GM23338 (cell line): Measurements from ENCODE around the gene PBOV1. TPM values are rescaled to one million over a fixed set of nuclear protein-coding genes. Genes with fewer than 3 reads are reported as not detected.
A peak's percentile ranks its signal among the peaks of the same experiment; 100 is the strongest.

Experiments used
- ATAC-seq: fragments of 200-7000 bp; cut with Tn5 transposase; 3 replicates; pipeline ENCODE4 v1.9.1; 2020
- DNase-seq: peaks from one replicate; pipeline ENCODE4 v3.0.0-alpha.2; 2015; ENCODE audit warnings: low spot score
- H2AFZ ChIP-seq: fragments of 200-600 bp; sonication (generic); 2 replicates; pipeline ENCODE4 v1.8.0; 2016; ENCODE audit warnings: antibody characterized with exemption, mild to moderate bottlenecking, moderate library complexity
- H3F3A ChIP-seq: fragments of 200-600 bp; sonication (generic); replicated peaks from 2 replicates; pipeline ENCODE4 v1.8.0; 2017; ENCODE audit warnings: antibody characterized with exemption, mixed run types, low read depth
- H3K27ac ChIP-seq: fragments of 200-600 bp; sonication (generic); 2 replicates; pipeline ENCODE4 v1.6.1; 2016; ENCODE audit warnings: low read depth
- H3K27me3 ChIP-seq: fragments of 200-600 bp; sonication (generic); 2 replicates; pipeline ENCODE4 v1.8.0; 2016; ENCODE audit warnings: mild to moderate bottlenecking, mixed run types, moderate library complexity; ENCODE audit not compliant: insufficient read depth
- H3K36me3 ChIP-seq: fragments of 200-600 bp; sonication (generic); 2 replicates; pipeline ENCODE4 v1.8.0; 2016; ENCODE audit warnings: mild to moderate bottlenecking; ENCODE audit not compliant: insufficient read depth
- H3K4me1 ChIP-seq: fragments of 200-600 bp; sonication (generic); 2 replicates; pipeline ENCODE4 v1.8.0; 2016; ENCODE audit warnings: mild to moderate bottlenecking, moderate library complexity; ENCODE audit not compliant: insufficient read depth
- H3K4me2 ChIP-seq: fragments of 200-600 bp; sonication (generic); 2 replicates; pipeline ENCODE4 v1.7.1; 2017; ENCODE audit warnings: mixed run types
- H3K4me3 ChIP-seq: fragments of 200-600 bp; sonication (generic); 2 replicates; pipeline ENCODE4 v1.6.1; 2016; ENCODE audit warnings: mixed run types
- H3K79me2 ChIP-seq: fragments of 200-600 bp; sonication (generic); replicated peaks from 2 replicates; pipeline ENCODE4 v1.8.0; 2017; ENCODE audit warnings: mild to moderate bottlenecking; ENCODE audit not compliant: insufficient read depth
- H3K9me2 ChIP-seq: fragments of 200-600 bp; sonication (generic); 2 replicates; pipeline ENCODE4 v1.8.0; 2017; ENCODE audit not compliant: insufficient read depth
- H4K20me1 ChIP-seq: fragments of 200-600 bp; sonication (generic); replicated peaks from 2 replicates; pipeline ENCODE4 v1.8.0; 2017; ENCODE audit warnings: mild to moderate bottlenecking; ENCODE audit not compliant: insufficient read depth
- H3K27ac Mint-ChIP-seq: 2 replicates; pipeline ENCODE4 v1.8.0; 2020; ENCODE audit warnings: inconsistent platforms, mild to moderate bottlenecking, moderate library complexity, mixed read lengths
- H3K27me3 Mint-ChIP-seq: 3 replicates; pipeline ENCODE4 v1.8.0; 2022; ENCODE audit warnings: low read depth, mild to moderate bottlenecking, moderate library complexity, mixed read lengths, inconsistent platforms; ENCODE audit not compliant: insufficient read depth, poor library complexity
- H3K36me3 Mint-ChIP-seq: 3 replicates; pipeline ENCODE4 v1.8.0; 2021; ENCODE audit warnings: low read depth, mild to moderate bottlenecking, inconsistent platforms, moderate library complexity, mixed read lengths
- H3K4me1 Mint-ChIP-seq: 3 replicates; pipeline ENCODE4 v1.8.0; 2020; ENCODE audit warnings: mild to moderate bottlenecking, inconsistent platforms, mixed read lengths
- H3K4me3 Mint-ChIP-seq: 3 replicates; pipeline ENCODE4 v1.8.0; 2021; ENCODE audit warnings: moderate library complexity, mild to moderate bottlenecking, inconsistent platforms, mixed read lengths
- H3K9me3 Mint-ChIP-seq: 3 replicates; pipeline ENCODE4 v1.8.0; 2020; ENCODE audit warnings: moderate library complexity, mild to moderate bottlenecking, inconsistent platforms, mixed read lengths
- CREB1 ChIP-seq: fragments of 250-450 bp; sonication (Bioruptor Pico); IDR thresholded peaks from 2 replicates; pipeline ENCODE4 v1.5.0; 2020; ENCODE audit warnings: low read depth, mild to moderate bottlenecking, moderate library complexity
- CTCF ChIP-seq, 2 experiments: fragments of 200-600 bp in 1 of 2; sonication (generic) in 1 of 2; conservative IDR thresholded peaks; 2 replicates each; pipeline versions ENCODE4 v1.5.1 to v1.6.1; 2016 to 2017; ENCODE audit warnings: antibody characterized with exemption in 2 of 2, low read depth in 2 of 2, mild to moderate bottlenecking in 2 of 2, moderate library complexity in 1 of 2
- EZH2 ChIP-seq: fragments of 200-600 bp; sonication (generic); IDR thresholded peaks from one replicate; pipeline ENCODE4 v1.8.0; 2017; ENCODE audit warnings: antibody characterized with exemption, mild to moderate bottlenecking, low read depth; ENCODE audit not compliant: unreplicated experiment
- EZH2phosphoT487 ChIP-seq: fragments of 200-600 bp; sonication (generic); IDR thresholded peaks from one replicate; pipeline ENCODE4 v1.8.1; 2018; ENCODE audit warnings: antibody characterized with exemption; ENCODE audit not compliant: unreplicated experiment
- JUNB ChIP-seq: IDR thresholded peaks from one replicate; pipeline ENCODE4 v1.6.1; 2016; ENCODE audit warnings: antibody characterized with exemption; ENCODE audit not compliant: unreplicated experiment
- NANOG ChIP-seq: IDR thresholded peaks from 2 replicates; pipeline ENCODE4 v1.6.1; 2016; ENCODE audit warnings: antibody characterized with exemption, borderline replicate concordance
- POLR2AphosphoS5 ChIP-seq: IDR thresholded peaks from 2 replicates; pipeline ENCODE4 v1.6.1; 2016; ENCODE audit warnings: antibody characterized with exemption, low read depth
- REST ChIP-seq: IDR thresholded peaks from one replicate; pipeline ENCODE4 v1.6.1; 2018; ENCODE audit warnings: antibody characterized with exemption; ENCODE audit not compliant: unreplicated experiment
- STAT1 ChIP-seq: IDR thresholded peaks from one replicate; pipeline ENCODE4 v1.6.1; 2016; ENCODE audit warnings: antibody characterized with exemption; ENCODE audit not compliant: unreplicated experiment
- ZNF114 ChIP-seq: fragments of 250-450 bp; sonication (Bioruptor Pico); IDR thresholded peaks from 2 replicates; pipeline ENCODE4 v1.5.0; 2020; ENCODE audit warnings: mild to moderate bottlenecking, moderate library complexity
- ZNF331 ChIP-seq: fragments of 250-450 bp; sonication (Bioruptor Pico); IDR thresholded peaks from 2 replicates; pipeline ENCODE4 v1.5.0; 2020; ENCODE audit warnings: low read depth, mild to moderate bottlenecking, moderate library complexity
- polyA plus RNA-seq: library from polyadenylated mRNA; unstranded; fragments of >200 nt; fragmentation: Nextera tagmentation; extraction: Ambion mirVana; gene quantifications from 2 replicates; pipeline ENCODE4 v1.2.1, GENCODE V29; 2016
- total RNA-seq: library from RNA; depleted of rRNA; stranded (reverse); fragments of >200 nt; shearing (Covaris generic); gene quantifications from 2 replicates; pipeline ENCODE4 v1.2.3, GENCODE V29; 2014
- TF ChIP-seq, protein P1 (sequence below): IDR thresholded peaks from 2 replicates; pipeline ENCODE4 v1.6.1; 2016; ENCODE audit warnings: antibody characterized with exemption
- TF ChIP-seq, protein P2 (sequence below): fragments of 250-450 bp; sonication (Bioruptor Pico); IDR thresholded peaks from 2 replicates; pipeline ENCODE4 v1.5.0; 2020; ENCODE audit warnings: mild to moderate bottlenecking, moderate library complexity

The PBOV1 gene
- total and polyA plus RNA-seq, 2 experiments from 2014 or later = not detected

- H2AFZ ChIP-seq = no peak overlapping the region
- H3F3A ChIP-seq = no peaks in the 10 kb centered on the region
- Mint-ChIP-seq H3K4me3 (no peak overlapping the region), H3K4me1 (peaks cover 13% of the 10 kb centered on the region), H3K9me3 (no peaks in the 10 kb centered on the region), H3K27ac (peak overlapping the region; percentile 1; the same call in 1 of the 2 replicates), H3K27me3 (peaks cover 3% of the 10 kb centered on the region), H3K36me3 (no peaks in the 10 kb centered on the region)
- H3K36me3 ChIP-seq = no peaks in the 10 kb centered on the region
- TF ChIP-seq STAT1 (no peak), POLR2AphosphoS5 (no peak), EZH2phosphoT487 (no peak), EZH2 (no peak), REST (no peak), NANOG (no peak), CTCF (conservative IDR thresholded peaks at IDR 0.05; ENCODE audit: low read depth in 2 of 2) (no peak), ZNF114 (CRISPR knock-in tag) (no peak), CREB1 (no peak), ZNF331 (CRISPR knock-in tag) (no peak), JUNB (no peak)
- TF ChIP-seq, protein P1, sequence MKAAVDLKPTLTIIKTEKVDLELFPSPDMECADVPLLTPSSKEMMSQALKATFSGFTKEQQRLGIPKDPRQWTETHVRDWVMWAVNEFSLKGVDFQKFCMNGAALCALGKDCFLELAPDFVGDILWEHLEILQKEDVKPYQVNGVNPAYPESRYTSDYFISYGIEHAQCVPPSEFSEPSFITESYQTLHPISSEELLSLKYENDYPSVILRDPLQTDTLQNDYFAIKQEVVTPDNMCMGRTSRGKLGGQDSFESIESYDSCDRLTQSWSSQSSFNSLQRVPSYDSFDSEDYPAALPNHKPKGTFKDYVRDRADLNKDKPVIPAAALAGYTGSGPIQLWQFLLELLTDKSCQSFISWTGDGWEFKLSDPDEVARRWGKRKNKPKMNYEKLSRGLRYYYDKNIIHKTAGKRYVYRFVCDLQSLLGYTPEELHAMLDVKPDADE = no peak
- TF ChIP-seq, protein P2, sequence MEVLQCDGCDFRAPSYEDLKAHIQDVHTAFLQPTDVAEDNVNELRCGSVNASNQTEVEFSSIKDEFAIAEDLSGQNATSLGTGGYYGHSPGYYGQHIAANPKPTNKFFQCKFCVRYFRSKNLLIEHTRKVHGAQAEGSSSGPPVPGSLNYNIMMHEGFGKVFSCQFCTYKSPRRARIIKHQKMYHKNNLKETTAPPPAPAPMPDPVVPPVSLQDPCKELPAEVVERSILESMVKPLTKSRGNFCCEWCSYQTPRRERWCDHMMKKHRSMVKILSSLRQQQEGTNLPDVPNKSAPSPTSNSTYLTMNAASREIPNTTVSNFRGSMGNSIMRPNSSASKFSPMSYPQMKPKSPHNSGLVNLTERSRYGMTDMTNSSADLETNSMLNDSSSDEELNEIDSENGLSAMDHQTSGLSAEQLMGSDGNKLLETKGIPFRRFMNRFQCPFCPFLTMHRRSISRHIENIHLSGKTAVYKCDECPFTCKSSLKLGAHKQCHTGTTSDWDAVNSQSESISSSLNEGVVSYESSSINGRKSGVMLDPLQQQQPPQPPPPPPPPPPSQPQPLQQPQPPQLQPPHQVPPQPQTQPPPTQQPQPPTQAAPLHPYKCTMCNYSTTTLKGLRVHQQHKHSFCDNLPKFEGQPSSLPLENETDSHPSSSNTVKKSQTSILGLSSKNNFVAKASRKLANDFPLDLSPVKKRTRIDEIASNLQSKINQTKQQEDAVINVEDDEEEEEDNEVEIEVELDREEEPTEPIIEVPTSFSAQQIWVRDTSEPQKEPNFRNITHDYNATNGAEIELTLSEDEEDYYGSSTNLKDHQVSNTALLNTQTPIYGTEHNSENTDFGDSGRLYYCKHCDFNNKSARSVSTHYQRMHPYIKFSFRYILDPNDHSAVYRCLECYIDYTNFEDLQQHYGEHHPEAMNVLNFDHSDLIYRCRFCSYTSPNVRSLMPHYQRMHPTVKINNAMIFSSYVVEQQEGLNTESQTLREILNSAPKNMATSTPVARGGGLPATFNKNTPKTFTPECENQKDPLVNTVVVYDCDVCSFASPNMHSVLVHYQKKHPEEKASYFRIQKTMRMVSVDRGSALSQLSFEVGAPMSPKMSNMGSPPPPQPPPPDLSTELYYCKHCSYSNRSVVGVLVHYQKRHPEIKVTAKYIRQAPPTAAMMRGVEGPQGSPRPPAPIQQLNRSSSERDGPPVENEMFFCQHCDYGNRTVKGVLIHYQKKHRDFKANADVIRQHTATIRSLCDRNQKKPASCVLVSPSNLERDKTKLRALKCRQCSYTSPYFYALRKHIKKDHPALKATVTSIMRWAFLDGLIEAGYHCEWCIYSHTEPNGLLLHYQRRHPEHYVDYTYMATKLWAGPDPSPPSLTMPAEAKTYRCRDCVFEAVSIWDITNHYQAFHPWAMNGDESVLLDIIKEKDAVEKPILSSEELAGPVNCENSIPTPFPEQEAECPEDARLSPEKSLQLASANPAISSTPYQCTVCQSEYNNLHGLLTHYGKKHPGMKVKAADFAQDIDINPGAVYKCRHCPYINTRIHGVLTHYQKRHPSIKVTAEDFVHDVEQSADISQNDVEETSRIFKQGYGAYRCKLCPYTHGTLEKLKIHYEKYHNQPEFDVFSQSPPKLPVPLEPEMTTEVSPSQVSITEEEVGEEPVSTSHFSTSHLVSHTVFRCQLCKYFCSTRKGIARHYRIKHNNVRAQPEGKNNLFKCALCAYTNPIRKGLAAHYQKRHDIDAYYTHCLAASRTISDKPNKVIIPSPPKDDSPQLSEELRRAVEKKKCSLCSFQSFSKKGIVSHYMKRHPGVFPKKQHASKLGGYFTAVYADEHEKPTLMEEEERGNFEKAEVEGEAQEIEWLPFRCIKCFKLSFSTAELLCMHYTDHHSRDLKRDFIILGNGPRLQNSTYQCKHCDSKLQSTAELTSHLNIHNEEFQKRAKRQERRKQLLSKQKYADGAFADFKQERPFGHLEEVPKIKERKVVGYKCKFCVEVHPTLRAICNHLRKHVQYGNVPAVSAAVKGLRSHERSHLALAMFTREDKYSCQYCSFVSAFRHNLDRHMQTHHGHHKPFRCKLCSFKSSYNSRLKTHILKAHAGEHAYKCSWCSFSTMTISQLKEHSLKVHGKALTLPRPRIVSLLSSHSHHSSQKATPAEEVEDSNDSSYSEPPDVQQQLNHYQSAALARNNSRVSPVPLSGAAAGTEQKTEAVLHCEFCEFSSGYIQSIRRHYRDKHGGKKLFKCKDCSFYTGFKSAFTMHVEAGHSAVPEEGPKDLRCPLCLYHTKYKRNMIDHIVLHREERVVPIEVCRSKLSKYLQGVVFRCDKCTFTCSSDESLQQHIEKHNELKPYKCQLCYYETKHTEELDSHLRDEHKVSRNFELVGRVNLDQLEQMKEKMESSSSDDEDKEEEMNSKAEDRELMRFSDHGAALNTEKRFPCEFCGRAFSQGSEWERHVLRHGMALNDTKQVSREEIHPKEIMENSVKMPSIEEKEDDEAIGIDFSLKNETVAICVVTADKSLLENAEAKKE (CRISPR knock-in tag) = no peak
- H4K20me1 ChIP-seq = no peaks in the 10 kb centered on the region; the same call in 1 of the 2 replicates
- no peak overlapping the region for H3K4me3 ChIP-seq
- no peaks in the 10 kb centered on the region for H3K4me1 ChIP-seq
- H3K4me2 ChIP-seq = no peak overlapping the region
- no peaks in the 10 kb centered on the region for H3K9me2 ChIP-seq
- no peak for ATAC-seq
- no peak for DNase-seq
- H3K27me3 ChIP-seq = no peaks in the 10 kb centered on the region
- no peak overlapping the region for H3K27ac ChIP-seq
- no peaks in the 10 kb centered on the region for H3K79me2 ChIP-seq
Observed at GRCh38 chr6:138219398-138219797, 1.1 kb upstream of the PBOV1 start.
